22Rv1 (cell line): ENCODE measurements around the gene MEF2D.

ENCODE experiments used
- CTCF ChIP-seq: fragments of 450-650 bp; IDR thresholded peaks from 2 replicates; pipeline ENCODE4 v1.5.1; 2017; ENCODE audit warnings: mild to moderate bottlenecking
- ZFX ChIP-seq: fragments of 450-650 bp; IDR thresholded peaks from 2 replicates; pipeline ENCODE4 v1.6.1; 2017; ENCODE audit warnings: antibody characterized with exemption, borderline replicate concordance

GRCh38 chr1:156516821-156517220 is 16.2 kb upstream of the MEF2D start:
- TF ChIP-seq ZFX: no peak
- TF ChIP-seq CTCF: no peak
